Stimulated activated naive B cell treated with anti-CD40 and anti-IgM and Interleukin-4, amounts not matched to agents 10 μg/mL and 1 μg/mL and 100 μg/mL, for 72 hours (primary cell): ENCODE data around the gene ARHGDIG.

Experiments used
- ATAC-seq, 2 donors: fragments of 150-1000 bp; cut with Tn5 transposase; replicated peaks; 2 replicates each; pipeline ENCODE4 v1.10.0; 2021; ENCODE audit warnings: moderate library complexity in 1 of 2
- DNase-seq: peaks from one replicate; pipeline ENCODE4 v3.0.0; 2021
- H3K27ac Mint-ChIP-seq: one replicate; pipeline ENCODE4 v1.8.0; 2022; ENCODE audit warnings: mild to moderate bottlenecking, mixed read lengths
- H3K27me3 Mint-ChIP-seq, 2 donors: one replicate each; pipeline ENCODE4 v1.8.0; 2022; ENCODE audit warnings: mixed read lengths in 2 of 2
- H3K36me3 Mint-ChIP-seq, 2 donors: one replicate each; pipeline ENCODE4 v1.8.0; 2022; ENCODE audit warnings: mixed read lengths in 2 of 2, mild to moderate bottlenecking in 1 of 2
- H3K4me1 Mint-ChIP-seq, 2 donors: one replicate each; pipeline ENCODE4 v1.8.0; 2022; ENCODE audit warnings: mixed read lengths in 2 of 2, mild to moderate bottlenecking in 1 of 2
- H3K4me3 Mint-ChIP-seq, 2 donors: one replicate each; pipeline ENCODE4 v1.8.0; 2022; ENCODE audit warnings: mild to moderate bottlenecking in 2 of 2, mixed read lengths in 2 of 2, moderate library complexity in 1 of 2
- H3K9me3 Mint-ChIP-seq, 2 donors: one replicate each; pipeline ENCODE4 v1.8.0; 2022; ENCODE audit warnings: mixed read lengths in 2 of 2, mild to moderate bottlenecking in 1 of 2

Gene ARHGDIG

GRCh38 chr16:307691-308312, 27.4 kb downstream of the ARHGDIG start:
- peaks cover 38 to 55% of the 10 kb centered on the region in 2 donors for H3K36me3 Mint-ChIP-seq
- ATAC-seq, result peak; percentile 46 to 57

GRCh38 chr16:309476-309875, 29.1 kb downstream of the ARHGDIG start:
- Mint-ChIP-seq H3K4me1 (peaks cover 6 to 33% of the 10 kb centered on the region in 2 donors), H3K9me3 (no peaks in the 10 kb centered on the region), H3K4me3 (no peak overlapping the region), H3K27me3 (no peaks in the 10 kb centered on the region), H3K27ac (no peak overlapping the region), H3K36me3 (peaks cover 37 to 44% of the 10 kb centered on the region in 2 donors)
- DNase-seq, result no peak
- peak; percentile 50 to 52 for ATAC-seq

More at GRCh38 chr16:307691-308312, 27.4 kb downstream of the ARHGDIG start:
- Mint-ChIP-seq H3K27me3 (no peaks in the 10 kb centered on the region), H3K4me1 (peaks cover 8 to 33% of the 10 kb centered on the region in 2 donors), H3K4me3 (no peak overlapping the region), H3K27ac (no peak overlapping the region), H3K9me3 (no peaks in the 10 kb centered on the region)
- DNase-seq, result no peak

- Mint-ChIP-seq H3K27me3 (no peaks in the 10 kb centered on the region), H3K36me3 (peaks cover 29 to 41% of the 10 kb centered on the region in 2 donors), H3K4me1 (peaks cover 6 to 28% of the 10 kb centered on the region in 2 donors), H3K27ac (no peak overlapping the region), H3K9me3 (no peaks in the 10 kb centered on the region), H3K4me3 (no peak overlapping the region)
- ATAC-seq (no peak), DNase-seq (no peak)
These were observed 31.3 kb downstream of the ARHGDIG start for GRCh38 chr16:311725-312124.

GRCh38 chr16:314351-314750, 34.0 kb downstream of the ARHGDIG start:
- H3K4me3 Mint-ChIP-seq, result no peak overlapping the region
- H3K4me1 Mint-ChIP-seq, result peaks cover 10 to 23% of the 10 kb centered on the region in 2 donors
- H3K27me3 Mint-ChIP-seq, result no peaks in the 10 kb centered on the region
- H3K9me3 Mint-ChIP-seq, result no peaks in the 10 kb centered on the region
- H3K27ac Mint-ChIP-seq, result no peak overlapping the region
- H3K36me3 Mint-ChIP-seq, result peaks cover 29 to 37% of the 10 kb centered on the region in 2 donors
- ATAC-seq (no peak), DNase-seq (no peak)

- DNase-seq (no peak), ATAC-seq (no peak)
- peaks cover 11 to 23% of the 10 kb centered on the region in 2 donors for H3K4me1 Mint-ChIP-seq
- H3K27ac Mint-ChIP-seq, result no peak overlapping the region
- no peaks in the 10 kb centered on the region for H3K9me3 Mint-ChIP-seq
- H3K36me3 Mint-ChIP-seq, result peaks cover 26 to 39% of the 10 kb centered on the region in 2 donors
- no peak overlapping the region for H3K4me3 Mint-ChIP-seq
- no peaks in the 10 kb centered on the region for H3K27me3 Mint-ChIP-seq
These were observed 34.5 kb downstream of the ARHGDIG start for GRCh38 chr16:314795-315299.

- H3K4me3 Mint-ChIP-seq, result no peak overlapping the region
- no peak for DNase-seq
- H3K27ac Mint-ChIP-seq, result peak overlapping the region; percentile 42
- no peaks in the 10 kb centered on the region for H3K27me3 Mint-ChIP-seq
- ATAC-seq, result no peak
- no peaks in the 10 kb centered on the region for H3K9me3 Mint-ChIP-seq
- peaks cover 14 to 28% of the 10 kb centered on the region in 2 donors for H3K4me1 Mint-ChIP-seq
- peaks cover 16 to 37% of the 10 kb centered on the region in 2 donors for H3K36me3 Mint-ChIP-seq
These were observed 36.5 kb downstream of the ARHGDIG start for GRCh38 chr16:316741-317464.

- Mint-ChIP-seq H3K27me3 (no peaks in the 10 kb centered on the region), H3K36me3 (peaks cover 16 to 38% of the 10 kb centered on the region in 2 donors), H3K4me1 (peaks cover 17 to 32% of the 10 kb centered on the region in 2 donors), H3K27ac (no peak overlapping the region), H3K4me3 (no peak overlapping the region), H3K9me3 (no peaks in the 10 kb centered on the region)
- ATAC-seq, result no peak
- no peak for DNase-seq
These were observed 37.2 kb downstream of the ARHGDIG start for GRCh38 chr16:317583-317982.

GRCh38 chr16:318628-319027, 38.2 kb downstream of the ARHGDIG start:
- H3K4me3 Mint-ChIP-seq, result no peak overlapping the region
- DNase-seq, result no peak
- peak in 1 of 2 donors; percentile 31 for ATAC-seq
- no peaks in the 10 kb centered on the region for H3K9me3 Mint-ChIP-seq
- H3K27ac Mint-ChIP-seq, result no peak overlapping the region
- no peaks in the 10 kb centered on the region for H3K27me3 Mint-ChIP-seq
- peaks cover 16 to 41% of the 10 kb centered on the region in 2 donors for H3K36me3 Mint-ChIP-seq
- peaks cover 20 to 42% of the 10 kb centered on the region in 2 donors for H3K4me1 Mint-ChIP-seq

GRCh38 chr16:320206-320605, 39.8 kb downstream of the ARHGDIG start:
- Mint-ChIP-seq H3K27me3 (no peaks in the 10 kb centered on the region), H3K4me1 (peaks cover 34 to 58% of the 10 kb centered on the region in 2 donors), H3K36me3 (peaks cover 7 to 31% of the 10 kb centered on the region in 2 donors), H3K9me3 (no peaks in the 10 kb centered on the region), H3K27ac (no peak overlapping the region), H3K4me3 (no peak overlapping the region)
- DNase-seq, result no peak
- no peak for ATAC-seq

- Mint-ChIP-seq H3K36me3 (peaks cover 7 to 31% of the 10 kb centered on the region in 2 donors), H3K27me3 (no peaks in the 10 kb centered on the region), H3K4me3 (no peak overlapping the region), H3K4me1 (peaks cover 37 to 64% of the 10 kb centered on the region in 2 donors), H3K9me3 (no peaks in the 10 kb centered on the region), H3K27ac (no peak overlapping the region)
- ATAC-seq (no peak), DNase-seq (no peak)
These were observed 41.1 kb downstream of the ARHGDIG start for GRCh38 chr16:321532-321931.

GRCh38 chr16:322476-323143, 42.2 kb downstream of the ARHGDIG start:
- Mint-ChIP-seq H3K27ac (no peak overlapping the region), H3K27me3 (no peaks in the 10 kb centered on the region), H3K4me3 (no peak overlapping the region), H3K9me3 (no peaks in the 10 kb centered on the region), H3K36me3 (peaks cover 7 to 31% of the 10 kb centered on the region in 2 donors), H3K4me1 (peaks cover 38 to 69% of the 10 kb centered on the region in 2 donors)
- ATAC-seq (no peak), DNase-seq (no peak)

GRCh38 chr16:324201-324450, 43.7 kb downstream of the ARHGDIG start:
- H3K9me3 Mint-ChIP-seq, result no peaks in the 10 kb centered on the region
- DNase-seq (no peak), ATAC-seq (no peak)
- H3K27ac Mint-ChIP-seq, result peak overlapping the region; percentile 93
- H3K4me1 Mint-ChIP-seq, result peaks cover 36 to 63% of the 10 kb centered on the region in 2 donors
- H3K4me3 Mint-ChIP-seq, result no peak overlapping the region
- H3K27me3 Mint-ChIP-seq, result no peaks in the 10 kb centered on the region
- H3K36me3 Mint-ChIP-seq, result peaks cover 4 to 19% of the 10 kb centered on the region in 2 donors

GRCh38 chr16:324451-325334, 44.3 kb downstream of the ARHGDIG start:
- DNase-seq (peak; percentile 20), ATAC-seq (peak; percentile 70 to 71)
- peaks cover 35 to 57% of the 10 kb centered on the region in 2 donors for H3K4me1 Mint-ChIP-seq
- no peaks in the 10 kb centered on the region for H3K27me3 Mint-ChIP-seq
- peak overlapping the region; percentile 73 to 81 for H3K4me3 Mint-ChIP-seq
- peak overlapping the region; percentile 93 for H3K27ac Mint-ChIP-seq
- H3K9me3 Mint-ChIP-seq, result no peaks in the 10 kb centered on the region
- peaks cover 4 to 16% of the 10 kb centered on the region in 2 donors for H3K36me3 Mint-ChIP-seq
